ENCODE data around the gene CD79B.
"Not testable (repeated sequence)": the region's sequence is repeated elsewhere in the genome, so short reads cannot be mapped to it uniquely, and the experiment has no call there.

The CD79B gene

DNA sequence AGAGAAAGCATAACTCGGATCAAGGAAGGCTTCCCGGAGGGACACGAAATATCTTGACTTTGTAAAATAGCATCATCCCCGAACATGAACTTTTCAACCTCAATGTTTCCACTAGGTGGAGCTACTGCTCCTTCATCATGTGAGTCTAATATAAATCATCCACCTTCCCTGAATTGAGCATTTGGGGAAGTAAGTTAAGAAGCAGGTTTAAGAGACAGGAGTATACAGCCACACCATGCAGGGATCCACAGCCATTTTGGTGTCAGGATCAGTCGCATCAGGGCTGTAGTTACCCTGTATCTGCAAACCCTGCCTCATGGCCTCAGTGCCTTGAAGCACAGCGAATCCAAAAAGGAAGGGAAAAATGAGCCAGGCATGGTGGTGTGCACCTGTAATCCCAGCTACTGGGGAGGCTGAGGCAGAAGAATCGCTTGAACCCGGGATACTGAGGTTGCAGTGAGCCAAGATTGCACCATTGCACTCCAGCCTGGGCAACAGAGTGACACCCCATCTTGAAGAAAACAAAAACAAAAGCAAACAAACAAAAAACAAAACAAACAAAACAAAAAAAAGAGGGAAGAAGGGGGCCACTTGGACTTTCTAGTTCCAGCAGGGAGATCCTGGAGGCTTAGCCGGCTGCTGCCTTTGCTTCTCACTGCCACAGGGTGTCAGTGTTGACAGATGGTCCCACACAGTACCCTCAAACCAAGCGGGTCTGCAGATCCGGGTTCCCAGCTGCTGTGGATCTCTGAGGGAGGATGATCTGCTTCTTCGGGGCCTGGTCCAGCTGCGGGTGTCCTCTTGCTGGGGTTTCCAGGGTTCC, 42.9 kb downstream of the CD79B start:
- not testable (repeated sequence) for H3K36me3 ChIP-seq (ENCODE audit: control insufficient read depth in 2 of 2, insufficient read depth in 1 of 2, low read length in 2 of 2); H3K9me3 ChIP-seq (ENCODE audit: control insufficient read depth, insufficient read depth, low read depth, low read length); H3K4me3 ChIP-seq (ENCODE audit: low read depth, low read length); H3K27ac ChIP-seq (ENCODE audit: extremely low read depth, low read depth, low read length); H3K4me1 ChIP-seq (ENCODE audit: control insufficient read depth, insufficient read depth, low read length)
- ChIA-PET POLR2A (interaction anchor here (0.8 kb wide), 1 partner anchor 257 kb away, joined by 4 read pairs; no protein-coding TSS in a partner anchor), CTCF (interaction anchor here (0.7 to 2.6 kb wide), 12 partner anchors 9 to 394 kb away, joined by 3 to 16 read pairs (median 4); partner anchors contain the start of gene CSHL1)
- TF ChIP-seq ZNF654 (tag by site-specific recombination; IDR thresholded peaks at IDR 0.05; ENCODE audit: low read depth) (peak; percentile 39), ZNF2 (tag by site-specific recombination; IDR thresholded peaks at IDR 0.05) (0 out of 2 replicates have a peak, but pooled peaks have one; percentile 34)
- TF ChIP-seq, protein P1, sequence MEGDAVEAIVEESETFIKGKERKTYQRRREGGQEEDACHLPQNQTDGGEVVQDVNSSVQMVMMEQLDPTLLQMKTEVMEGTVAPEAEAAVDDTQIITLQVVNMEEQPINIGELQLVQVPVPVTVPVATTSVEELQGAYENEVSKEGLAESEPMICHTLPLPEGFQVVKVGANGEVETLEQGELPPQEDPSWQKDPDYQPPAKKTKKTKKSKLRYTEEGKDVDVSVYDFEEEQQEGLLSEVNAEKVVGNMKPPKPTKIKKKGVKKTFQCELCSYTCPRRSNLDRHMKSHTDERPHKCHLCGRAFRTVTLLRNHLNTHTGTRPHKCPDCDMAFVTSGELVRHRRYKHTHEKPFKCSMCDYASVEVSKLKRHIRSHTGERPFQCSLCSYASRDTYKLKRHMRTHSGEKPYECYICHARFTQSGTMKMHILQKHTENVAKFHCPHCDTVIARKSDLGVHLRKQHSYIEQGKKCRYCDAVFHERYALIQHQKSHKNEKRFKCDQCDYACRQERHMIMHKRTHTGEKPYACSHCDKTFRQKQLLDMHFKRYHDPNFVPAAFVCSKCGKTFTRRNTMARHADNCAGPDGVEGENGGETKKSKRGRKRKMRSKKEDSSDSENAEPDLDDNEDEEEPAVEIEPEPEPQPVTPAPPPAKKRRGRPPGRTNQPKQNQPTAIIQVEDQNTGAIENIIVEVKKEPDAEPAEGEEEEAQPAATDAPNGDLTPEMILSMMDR (tag by site-specific recombination; IDR thresholded peaks at IDR 0.05): peak; percentile 48; the same call in 1 of the 2 replicates

DNA sequence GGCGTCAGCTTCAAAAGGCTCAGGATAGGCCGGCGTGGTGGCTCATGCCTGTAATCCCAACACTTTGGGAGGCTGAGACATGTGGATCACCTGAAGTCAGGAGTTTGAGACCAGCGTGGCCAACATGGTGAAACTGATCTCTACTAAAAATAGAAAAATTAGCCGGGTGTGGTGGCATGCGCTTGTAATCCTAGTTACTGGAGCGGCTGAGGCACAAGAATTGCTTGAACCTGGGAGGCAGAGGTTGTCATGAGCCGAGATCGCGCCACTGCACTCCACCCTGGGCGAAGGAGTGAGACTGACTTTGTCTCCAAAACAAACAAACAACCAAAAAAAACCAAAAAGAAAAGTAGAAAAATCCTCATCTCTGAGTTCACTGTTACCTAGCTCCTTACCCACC, 47.0 kb downstream of the CD79B start:
- POLR2A ChIA-PET; H3K36me3 ChIP-seq (ENCODE audit: control insufficient read depth in 2 of 2, insufficient read depth in 1 of 2, low read length in 2 of 2); CTCF ChIA-PET; H3K27ac ChIP-seq (ENCODE audit: extremely low read depth, low read depth, low read length); H3K9me3 ChIP-seq (ENCODE audit: control insufficient read depth, insufficient read depth, low read depth, low read length); H3K4me3 ChIP-seq (ENCODE audit: low read depth, low read length); H3K4me1 ChIP-seq (ENCODE audit: control insufficient read depth, insufficient read depth, low read length): not testable (repeated sequence)

DNA sequence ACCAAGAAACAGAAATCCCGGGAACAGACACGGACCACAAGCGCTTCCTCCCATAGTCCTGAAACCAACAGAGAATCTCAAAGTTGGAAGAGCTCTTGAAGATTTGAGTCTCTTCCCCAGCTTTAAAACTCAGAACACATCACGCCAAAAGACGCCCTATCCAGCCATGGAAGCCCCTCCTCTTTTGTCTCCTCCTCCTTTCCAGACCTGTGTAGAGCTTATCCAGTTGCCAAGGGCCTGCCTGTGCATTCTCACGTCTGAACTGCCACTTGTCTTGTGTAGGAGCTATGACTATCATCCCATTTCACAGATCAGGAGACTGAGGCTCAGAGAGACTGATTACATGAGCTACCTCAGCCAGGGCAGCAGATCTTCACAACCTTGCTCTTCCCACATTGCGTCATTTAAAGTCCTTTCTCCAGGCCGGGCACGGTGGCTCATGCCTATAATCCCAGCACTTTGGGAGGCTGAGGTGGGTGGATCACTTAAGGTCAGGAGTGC, 49.5 kb downstream of the CD79B start:
- H3K36me3 ChIP-seq (ENCODE audit: control insufficient read depth in 2 of 2, insufficient read depth in 1 of 2, low read length in 2 of 2); H3K4me1 ChIP-seq (ENCODE audit: control insufficient read depth, insufficient read depth, low read length); H3K9me3 ChIP-seq (ENCODE audit: control insufficient read depth, insufficient read depth, low read depth, low read length); H3K4me3 ChIP-seq (ENCODE audit: low read depth, low read length); H3K27ac ChIP-seq (ENCODE audit: extremely low read depth, low read depth, low read length): not testable (repeated sequence)
- CTCF ChIA-PET: interaction anchor here (0.6 to 2.9 kb wide), 8 partner anchors 13 to 64 kb away, joined by 3 to 10 read pairs (median 5); partner anchors contain the start of gene CSHL1
- POLR2A ChIA-PET: interaction anchor here (1.6 kb wide), 1 partner anchor 39 kb away, joined by 4 read pairs; no protein-coding TSS in a partner anchor

DNA sequence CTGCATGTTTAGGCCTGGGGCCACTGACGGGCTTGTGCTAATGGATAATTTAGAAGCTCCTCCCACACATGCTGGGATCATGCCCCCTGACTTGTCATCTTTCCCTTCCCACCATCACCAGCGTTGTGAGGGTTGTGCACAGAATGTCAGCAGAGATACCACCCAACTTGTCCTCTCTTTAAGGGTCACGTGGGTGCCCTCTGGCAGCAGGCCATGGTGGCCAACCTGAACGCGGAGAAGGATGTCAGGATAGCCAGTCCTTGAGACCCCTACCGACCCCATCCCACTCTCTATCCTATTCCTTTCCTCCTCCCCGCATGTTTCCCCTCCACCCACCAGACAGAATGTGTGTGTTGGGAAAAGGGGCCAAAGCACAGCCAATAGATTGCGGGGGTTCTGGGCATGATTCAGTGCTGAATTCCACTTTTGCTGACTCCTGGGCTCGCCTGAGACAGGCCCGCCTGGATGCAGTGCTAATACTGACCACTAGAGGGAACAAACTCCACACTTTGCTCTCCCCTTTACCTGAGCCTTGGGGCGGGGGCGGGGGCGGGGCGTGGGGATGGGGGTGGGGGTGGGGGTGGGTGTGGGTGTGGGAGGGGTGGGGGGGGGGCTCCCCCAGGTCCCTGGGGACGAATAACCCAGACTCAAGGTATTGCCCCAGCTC, 50.1 kb downstream of the CD79B start, which contains the start of gene GH2:
TSS of gene GH2 (minus strand) at position 10 of the 667 bp plus-strand sequence. CDS start 143 bp downstream, outside the sequence.
- TF ChIP-seq ZNF571 (tag by site-specific recombination; IDR thresholded peaks at IDR 0.05) (no peak), ZFP3 (tag by site-specific recombination; IDR thresholded peaks at IDR 0.05; ENCODE audit: low read depth) (no peak), EGR2 (tag by site-specific recombination; IDR thresholded peaks at IDR 0.05; ENCODE audit: low read depth) (0 out of 2 replicates have a peak, but pooled peaks have one; percentile 25), ZFP41 (tag by site-specific recombination; IDR thresholded peaks at IDR 0.05; ENCODE audit: borderline replicate concordance) (no peak), ZFHX2 (tag by site-specific recombination; conservative IDR thresholded peaks at IDR 0.05) (peak; percentile 30), ZNF292 (tag by site-specific recombination; IDR thresholded peaks at IDR 0.05; ENCODE audit: borderline replicate concordance, low read depth) (no peak), ZBTB20 (tag by site-specific recombination; IDR thresholded peaks at IDR 0.05) (no peak), ZNF214 (tag by site-specific recombination; IDR thresholded peaks at IDR 0.05; ENCODE audit: borderline replicate concordance) (no peak), ZNF843 (tag by site-specific recombination; IDR thresholded peaks at IDR 0.05) (no peak), ZBTB48 (tag by site-specific recombination; IDR thresholded peaks at IDR 0.05) (no peak), ZBTB21 (tag by site-specific recombination; IDR thresholded peaks at IDR 0.05) (no peak), ZNF600 (tag by site-specific recombination; IDR thresholded peaks at IDR 0.05) (no peak), ZNF112 (tag by site-specific recombination; IDR thresholded peaks at IDR 0.05) (no peak)
- TF ChIP-seq, protein P2, sequence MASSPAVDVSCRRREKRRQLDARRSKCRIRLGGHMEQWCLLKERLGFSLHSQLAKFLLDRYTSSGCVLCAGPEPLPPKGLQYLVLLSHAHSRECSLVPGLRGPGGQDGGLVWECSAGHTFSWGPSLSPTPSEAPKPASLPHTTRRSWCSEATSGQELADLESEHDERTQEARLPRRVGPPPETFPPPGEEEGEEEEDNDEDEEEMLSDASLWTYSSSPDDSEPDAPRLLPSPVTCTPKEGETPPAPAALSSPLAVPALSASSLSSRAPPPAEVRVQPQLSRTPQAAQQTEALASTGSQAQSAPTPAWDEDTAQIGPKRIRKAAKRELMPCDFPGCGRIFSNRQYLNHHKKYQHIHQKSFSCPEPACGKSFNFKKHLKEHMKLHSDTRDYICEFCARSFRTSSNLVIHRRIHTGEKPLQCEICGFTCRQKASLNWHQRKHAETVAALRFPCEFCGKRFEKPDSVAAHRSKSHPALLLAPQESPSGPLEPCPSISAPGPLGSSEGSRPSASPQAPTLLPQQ (tag by site-specific recombination; IDR thresholded peaks at IDR 0.05): no peak
- Histone ChIP-seq H3K4me3 (ENCODE audit: low read depth, low read length) (no peak within 1 kb of the TSS), H3K36me3 (ENCODE audit: control insufficient read depth in 2 of 2, insufficient read depth in 1 of 2, low read length in 2 of 2) (no peaks in the 10 kb centered on the region), H3K4me1 (ENCODE audit: control insufficient read depth, insufficient read depth, low read length) (no peaks in the 10 kb centered on the region), H3K27ac (ENCODE audit: extremely low read depth, low read depth, low read length) (no peak within 1 kb of the TSS), H3K9me3 (ENCODE audit: control insufficient read depth, insufficient read depth, low read depth, low read length) (no peaks in the 10 kb centered on the region)
- POLR2A ChIA-PET: no interaction called here
- CTCF ChIA-PET: interaction anchor here (0.7 to 2.9 kb wide), 6 partner anchors 12 to 33 kb away, joined by 3 to 10 read pairs (median 6); no protein-coding TSS in a partner anchor

DNA sequence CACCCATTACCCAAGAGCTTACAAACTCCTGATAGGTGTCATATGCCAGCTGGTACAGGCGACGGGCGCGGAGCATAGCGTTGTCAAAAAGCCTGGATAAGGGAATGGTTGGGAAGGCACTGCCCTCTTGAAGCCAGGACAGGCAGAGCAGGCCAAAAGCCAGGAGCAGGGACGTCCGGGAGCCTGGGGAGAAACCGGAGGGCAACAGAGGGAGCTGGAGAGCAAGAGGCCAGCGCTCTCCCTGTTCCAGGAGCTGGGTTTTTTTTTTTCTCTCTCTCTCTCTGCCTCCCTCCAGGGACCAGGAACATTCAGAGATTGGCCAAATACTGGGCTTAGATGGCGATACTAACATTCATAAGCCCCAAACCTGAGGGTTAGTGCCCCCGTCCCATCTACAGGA, 50.8 kb downstream of the CD79B start:
- POLR2A ChIA-PET; H3K9me3 ChIP-seq (ENCODE audit: control insufficient read depth, insufficient read depth, low read depth, low read length); H3K27ac ChIP-seq (ENCODE audit: extremely low read depth, low read depth, low read length); H3K36me3 ChIP-seq (ENCODE audit: control insufficient read depth in 2 of 2, insufficient read depth in 1 of 2, low read length in 2 of 2); H3K4me1 ChIP-seq (ENCODE audit: control insufficient read depth, insufficient read depth, low read length); H3K4me3 ChIP-seq (ENCODE audit: low read depth, low read length): not testable (repeated sequence)
- CTCF ChIA-PET: interaction anchor here (0.9 to 2.9 kb wide), 5 partner anchors 9 to 33 kb away, joined by 3 to 10 read pairs (median 3); no protein-coding TSS in a partner anchor
